Panc1 (cell line): ENCODE results near the gene ENDOV.

Experiments used
- POLR2AphosphoS5 ChIP-seq: IDR thresholded peaks from 2 replicates; pipeline ENCODE4 v1.6.1; 2012; ENCODE audit warnings: mild to moderate bottlenecking, low read depth, low read length, moderate library complexity
- TF ChIP-seq, protein P1 (sequence below): fragments of 450-650 bp; IDR thresholded peaks from 2 replicates; pipeline ENCODE4 v1.5.1; 2017; ENCODE audit warnings: mild to moderate bottlenecking
- TF ChIP-seq, protein P2 (sequence below), 2 experiments: IDR thresholded peaks; 2 replicates each; pipeline ENCODE4 v1.6.1; 2011 to 2012; ENCODE audit warnings: low read depth in 2 of 2, control low read depth in 1 of 2, low read length in 1 of 2, mild to moderate bottlenecking in 1 of 2, moderate library complexity in 1 of 2; ENCODE audit not compliant: insufficient read depth in 1 of 2

- TF ChIP-seq, protein P1, sequence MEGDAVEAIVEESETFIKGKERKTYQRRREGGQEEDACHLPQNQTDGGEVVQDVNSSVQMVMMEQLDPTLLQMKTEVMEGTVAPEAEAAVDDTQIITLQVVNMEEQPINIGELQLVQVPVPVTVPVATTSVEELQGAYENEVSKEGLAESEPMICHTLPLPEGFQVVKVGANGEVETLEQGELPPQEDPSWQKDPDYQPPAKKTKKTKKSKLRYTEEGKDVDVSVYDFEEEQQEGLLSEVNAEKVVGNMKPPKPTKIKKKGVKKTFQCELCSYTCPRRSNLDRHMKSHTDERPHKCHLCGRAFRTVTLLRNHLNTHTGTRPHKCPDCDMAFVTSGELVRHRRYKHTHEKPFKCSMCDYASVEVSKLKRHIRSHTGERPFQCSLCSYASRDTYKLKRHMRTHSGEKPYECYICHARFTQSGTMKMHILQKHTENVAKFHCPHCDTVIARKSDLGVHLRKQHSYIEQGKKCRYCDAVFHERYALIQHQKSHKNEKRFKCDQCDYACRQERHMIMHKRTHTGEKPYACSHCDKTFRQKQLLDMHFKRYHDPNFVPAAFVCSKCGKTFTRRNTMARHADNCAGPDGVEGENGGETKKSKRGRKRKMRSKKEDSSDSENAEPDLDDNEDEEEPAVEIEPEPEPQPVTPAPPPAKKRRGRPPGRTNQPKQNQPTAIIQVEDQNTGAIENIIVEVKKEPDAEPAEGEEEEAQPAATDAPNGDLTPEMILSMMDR, result no peak
- TF ChIP-seq, protein P2, sequence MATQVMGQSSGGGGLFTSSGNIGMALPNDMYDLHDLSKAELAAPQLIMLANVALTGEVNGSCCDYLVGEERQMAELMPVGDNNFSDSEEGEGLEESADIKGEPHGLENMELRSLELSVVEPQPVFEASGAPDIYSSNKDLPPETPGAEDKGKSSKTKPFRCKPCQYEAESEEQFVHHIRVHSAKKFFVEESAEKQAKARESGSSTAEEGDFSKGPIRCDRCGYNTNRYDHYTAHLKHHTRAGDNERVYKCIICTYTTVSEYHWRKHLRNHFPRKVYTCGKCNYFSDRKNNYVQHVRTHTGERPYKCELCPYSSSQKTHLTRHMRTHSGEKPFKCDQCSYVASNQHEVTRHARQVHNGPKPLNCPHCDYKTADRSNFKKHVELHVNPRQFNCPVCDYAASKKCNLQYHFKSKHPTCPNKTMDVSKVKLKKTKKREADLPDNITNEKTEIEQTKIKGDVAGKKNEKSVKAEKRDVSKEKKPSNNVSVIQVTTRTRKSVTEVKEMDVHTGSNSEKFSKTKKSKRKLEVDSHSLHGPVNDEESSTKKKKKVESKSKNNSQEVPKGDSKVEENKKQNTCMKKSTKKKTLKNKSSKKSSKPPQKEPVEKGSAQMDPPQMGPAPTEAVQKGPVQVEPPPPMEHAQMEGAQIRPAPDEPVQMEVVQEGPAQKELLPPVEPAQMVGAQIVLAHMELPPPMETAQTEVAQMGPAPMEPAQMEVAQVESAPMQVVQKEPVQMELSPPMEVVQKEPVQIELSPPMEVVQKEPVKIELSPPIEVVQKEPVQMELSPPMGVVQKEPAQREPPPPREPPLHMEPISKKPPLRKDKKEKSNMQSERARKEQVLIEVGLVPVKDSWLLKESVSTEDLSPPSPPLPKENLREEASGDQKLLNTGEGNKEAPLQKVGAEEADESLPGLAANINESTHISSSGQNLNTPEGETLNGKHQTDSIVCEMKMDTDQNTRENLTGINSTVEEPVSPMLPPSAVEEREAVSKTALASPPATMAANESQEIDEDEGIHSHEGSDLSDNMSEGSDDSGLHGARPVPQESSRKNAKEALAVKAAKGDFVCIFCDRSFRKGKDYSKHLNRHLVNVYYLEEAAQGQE (IDR thresholded peaks at IDR 0.05; ENCODE audit: insufficient read depth in 1 of 2, low read depth in 2 of 2, low read length in 1 of 2), result no peak
- TF ChIP-seq POLR2AphosphoS5, result no peak
These were observed 12.0 kb upstream of the ENDOV start for GRCh38 chr17:80402959-80403358.
